Gastrocnemius medialis (tissue), 4 donors: ENCODE measurements around the gene FUT7. TPM values are rescaled to one million over a fixed set of nuclear protein-coding genes. Genes with fewer than 3 reads are reported as not detected.

ENCODE experiments used
- ATAC-seq, 2 donors: fragments of 150-250 bp; one replicate each; pipeline ENCODE4 v1.9.1; 2016
- DNase-seq, 2 donors: peaks; one replicate each; pipeline ENCODE4 v3.0.0-alpha.2; 2019
- H3K27ac ChIP-seq, 4 donors: fragments of 200-600 bp; sonication (generic); 1 replicate in 1 of 4; 2 replicates in 3 of 4; pipeline ENCODE4 v1.5.1; 2016 to 2018; ENCODE audit warnings: mild to moderate bottlenecking in 2 of 4, moderate library complexity in 1 of 4
- H3K27me3 ChIP-seq, 3 donors: fragments of 200-600 bp; sonication (generic) in 2 of 3; 1 replicate in 1 of 3; 2 replicates in 2 of 3; pipeline versions ENCODE4 v1.5.1 to v1.6.0; 2016 to 2019; ENCODE audit warnings: mild to moderate bottlenecking in 1 of 3, moderate library complexity in 1 of 3
- H3K36me3 ChIP-seq, 2 donors: fragments of 200-600 bp; sonication (generic) in 1 of 2; one replicate each; pipeline ENCODE4 v1.5.1; 2017 to 2018
- H3K4me1 ChIP-seq, 2 donors: fragments of 200-600 bp; sonication (generic) in 1 of 2; one replicate each; pipeline ENCODE4 v1.5.1; 2016 to 2017; ENCODE audit warnings: mild to moderate bottlenecking in 2 of 2
- H3K4me3 ChIP-seq, 4 donors: fragments of 200-600 bp; sonication (generic) in 3 of 4; 1 replicate in 1 of 4; 2 replicates in 3 of 4; pipeline ENCODE4 v1.5.1; 2016 to 2019; ENCODE audit warnings: mild to moderate bottlenecking in 2 of 4
- H3K9me3 ChIP-seq, 3 donors: fragments of 200-600 bp; sonication (generic) in 2 of 3; 1 replicate in 1 of 3; 2 replicates in 2 of 3; pipeline ENCODE4 v1.5.1; 2016 to 2019
- CTCF ChIP-seq, 5 experiments: fragments of 450-650 bp in 3 of 5; fragments of 200-600 bp in 2 of 5; sonication (generic) in 2 of 5; IDR thresholded peaks in 4 of 5; conservative IDR thresholded peaks in 1 of 5; 1 replicate in 4 of 5; 2 replicates in 1 of 5; pipeline ENCODE4 v1.5.1; 2016 to 2019; ENCODE audit warnings: antibody characterized with exemption in 5 of 5, mild to moderate bottlenecking in 3 of 5, moderate library complexity in 3 of 5
- POLR2A ChIP-seq, 2 donors: fragments of 450-650 bp; IDR thresholded peaks; one replicate each; pipeline ENCODE4 v1.6.1; 2017; ENCODE audit warnings: antibody characterized with exemption in 2 of 2, mild to moderate bottlenecking in 2 of 2, moderate library complexity in 2 of 2
- in situ Hi-C, 4 donors: fragments of 200-750 bp; cut with MboI; loops; one replicate each; pipeline versions ENCODE4 v1.15.0 to v1.8.0; 2017; ENCODE audit warnings: low sequenced_read_pairs in 4 of 4
- intact Hi-C: fragments of 100-400 bp; cut with DNase I; formaldehyde crosslinking; loops from one replicate; pipeline ENCODE4 v1.15.1; 2023; ENCODE audit warnings: low total_unique reads
- total RNA-seq, 4 donors: library from RNA; depleted of rRNA; stranded (reverse); fragments of >200 nt; gene quantifications; one replicate each; pipeline versions ENCODE4 v1.1.0 to v1.2.3, GENCODE V29; 2016

The FUT7 gene
- total RNA-seq, 4 donors from 2014 or later: not detected

- H3K4me3 ChIP-seq: no peak overlapping the region
- in situ Hi-C loops (no loop called here), intact Hi-C loops (no loop called here)
- no peak for TF ChIP-seq CTCF (IDR thresholded peaks at IDR 0.05 in 4 of 5, conservative IDR thresholded peaks at IDR 0.05 in 1 of 5)
- no peak for TF ChIP-seq POLR2A (IDR thresholded peaks at IDR 0.05)
- H3K36me3 ChIP-seq: no peaks in the 10 kb centered on the region
- DNase-seq (no peak), ATAC-seq (no peak)
- peaks cover 17 to 43% (median 36%) of the 10 kb centered on the region in 3 donors for H3K27me3 ChIP-seq
- H3K27ac ChIP-seq: no peak overlapping the region
- no peaks in the 10 kb centered on the region for H3K9me3 ChIP-seq
- peaks cover 6 to 12% of the 10 kb centered on the region in 2 donors for H3K4me1 ChIP-seq
These were observed 25.0 kb upstream of the FUT7 start for GRCh38 chr9:137056739-137057415.

- DNase-seq (peak in 1 of 2 donors; percentile 42), ATAC-seq (peak; percentile 43 to 59)
- H3K36me3 ChIP-seq: no peaks in the 10 kb centered on the region
- H3K9me3 ChIP-seq: no peaks in the 10 kb centered on the region
- peak overlapping the region in 1 of 4 donors; percentile 17 for H3K4me3 ChIP-seq
- TF ChIP-seq CTCF (IDR thresholded peaks at IDR 0.05 in 4 of 5, conservative IDR thresholded peaks at IDR 0.05 in 1 of 5) (no peak), POLR2A (IDR thresholded peaks at IDR 0.05) (no peak)
- in situ Hi-C loops (no loop called here), intact Hi-C loops (no loop called here)
- peak overlapping the region in 3 of 4 donors; percentile 49 to 64 (median 63) for H3K27ac ChIP-seq
- peaks cover 18 to 52% (median 46%) of the 10 kb centered on the region in 3 donors for H3K27me3 ChIP-seq
- peaks cover 6 to 12% of the 10 kb centered on the region in 2 donors for H3K4me1 ChIP-seq
These were observed 23.8 kb upstream of the FUT7 start for GRCh38 chr9:137055385-137056364.

GRCh38 chr9:137054932-137055384, 23.1 kb upstream of the FUT7 start:
- peaks cover 6 to 12% of the 10 kb centered on the region in 2 donors for H3K4me1 ChIP-seq
- peaks cover 18 to 52% (median 52%) of the 10 kb centered on the region in 3 donors for H3K27me3 ChIP-seq
- no peaks in the 10 kb centered on the region for H3K36me3 ChIP-seq
- TF ChIP-seq POLR2A (IDR thresholded peaks at IDR 0.05): no peak
- TF ChIP-seq CTCF (IDR thresholded peaks at IDR 0.05 in 4 of 5, conservative IDR thresholded peaks at IDR 0.05 in 1 of 5): no peak
- H3K4me3 ChIP-seq: no peak overlapping the region
- no peaks in the 10 kb centered on the region for H3K9me3 ChIP-seq
- intact Hi-C loops: no loop called here
- ATAC-seq (no peak), DNase-seq (no peak)
- peak overlapping the region in 3 of 4 donors; percentile 49 to 64 (median 63) for H3K27ac ChIP-seq
- in situ Hi-C loops: no loop called here

- intact Hi-C loops: no loop called here
- ATAC-seq (no peak), DNase-seq (no peak)
- H3K27ac ChIP-seq: peak within 1 kb of the TSS in 3 of 4 donors; percentile 49 to 64 (median 63)
- in situ Hi-C loops: no loop called here
- no peaks in the 10 kb centered on the region for H3K36me3 ChIP-seq
- peaks cover 22 to 59% (median 58%) of the 10 kb centered on the region in 3 donors for H3K27me3 ChIP-seq
- peaks cover 8 to 12% of the 10 kb centered on the region in 2 donors for H3K4me1 ChIP-seq
- TF ChIP-seq CTCF (IDR thresholded peaks at IDR 0.05 in 4 of 5, conservative IDR thresholded peaks at IDR 0.05 in 1 of 5): no peak
- no peak for TF ChIP-seq POLR2A (IDR thresholded peaks at IDR 0.05)
- H3K4me3 ChIP-seq: peak within 1 kb of the TSS in 2 of 4 donors; percentile 18 to 36
- H3K9me3 ChIP-seq: no peaks in the 10 kb centered on the region
These were observed 22.4 kb upstream of the FUT7 start, which contains the start of gene ENTPD2 for GRCh38 chr9:137053944-137054931. Gene ENTPD2, minus strand, starts transcription at chr9:137054061. Its CDS starts 64 bp downstream, at chr9:137053997.
